Activated T-cell treated with anti-CD3 and anti-CD28 coated beads for 24 hours (primary cell): ENCODE measurements around the gene SSTR5.
"Not testable (repeated sequence)": the region's sequence is repeated elsewhere in the genome, so short reads cannot be mapped to it uniquely, and the experiment has no call there.

Experiments
- DNase-seq: peaks from one replicate; pipeline ENCODE4 v3.0.0-alpha.2; 2020; ENCODE audit warnings: low read depth

SSTR5 gene

DNA sequence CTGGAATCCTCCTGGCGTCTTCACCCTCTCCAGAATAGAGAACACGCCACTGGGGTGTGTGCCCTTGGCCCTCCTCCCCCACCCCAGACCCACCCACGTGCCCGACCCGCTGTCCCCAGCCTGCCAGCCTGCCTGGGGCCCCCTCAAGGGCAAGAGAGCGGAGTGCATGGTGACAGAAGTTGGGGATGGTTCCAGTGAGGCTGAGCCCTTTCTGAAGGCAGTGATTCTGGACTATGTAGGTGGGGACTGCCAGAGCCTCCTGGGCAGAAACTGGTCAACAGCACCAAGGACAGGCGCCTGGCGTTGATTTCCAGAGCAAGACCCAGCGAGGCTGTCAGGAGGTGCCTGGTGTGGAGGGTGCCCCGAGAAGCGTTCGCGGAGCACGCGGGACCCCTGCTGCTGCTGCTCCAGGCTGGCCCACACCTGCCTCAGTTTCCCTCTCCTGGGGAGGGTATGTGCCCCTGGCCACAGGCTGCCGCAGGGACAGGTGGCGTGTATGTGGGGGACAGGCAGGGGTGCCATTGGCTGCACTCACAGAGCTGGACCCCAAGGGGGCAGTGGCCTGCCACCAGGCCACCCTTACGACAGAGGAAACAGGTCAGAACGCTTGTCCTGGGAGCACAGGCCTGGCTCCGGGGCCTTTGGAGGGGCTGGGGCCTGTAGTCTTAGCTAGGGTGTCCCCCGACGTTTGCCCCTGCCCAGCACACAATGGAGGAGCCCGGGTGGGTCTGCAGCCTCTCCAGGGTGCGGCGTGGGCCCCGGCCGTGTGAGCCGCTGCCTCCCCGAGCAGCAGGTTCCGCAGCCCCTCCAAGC, 1.2 kb downstream of the SSTR5 start:
- DNase-seq: no peak

DNA sequence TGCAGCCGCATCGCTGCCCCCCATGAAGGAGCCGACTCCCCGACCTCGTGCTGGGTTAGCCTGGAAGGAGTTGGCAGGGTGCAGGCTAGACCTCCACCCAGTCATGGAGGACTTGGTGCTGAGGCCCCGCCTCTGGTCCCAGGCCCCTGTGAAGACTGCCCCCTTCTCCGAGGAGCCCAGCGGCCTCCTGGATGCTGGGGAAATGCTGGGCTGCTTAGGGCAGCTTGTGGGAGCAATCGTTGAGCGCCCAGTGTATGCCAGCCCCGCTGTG, 1.8 kb downstream of the SSTR5 start:
- DNase-seq: no peak

DNA sequence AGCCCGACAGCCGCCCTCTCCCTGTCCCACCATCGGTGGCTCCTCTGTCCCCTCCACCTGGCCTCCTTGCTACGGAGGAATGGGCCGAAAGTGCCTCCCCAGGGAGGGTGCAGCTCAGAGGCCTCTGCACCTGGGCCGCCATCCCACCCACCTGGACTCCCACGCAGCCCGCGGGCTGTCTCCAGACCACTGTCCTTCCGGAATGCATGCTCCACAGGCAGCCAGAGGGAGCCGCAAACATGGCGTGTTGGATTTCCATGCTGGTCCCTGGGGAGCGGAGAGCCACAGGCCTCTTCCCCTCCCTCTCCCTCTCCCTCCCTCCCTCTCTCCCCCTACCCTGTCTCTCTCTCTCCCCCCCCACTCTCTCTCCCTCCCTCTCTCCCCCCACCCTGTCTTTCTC, 3.0 kb downstream of the SSTR5 start:
- no peak for DNase-seq

DNA sequence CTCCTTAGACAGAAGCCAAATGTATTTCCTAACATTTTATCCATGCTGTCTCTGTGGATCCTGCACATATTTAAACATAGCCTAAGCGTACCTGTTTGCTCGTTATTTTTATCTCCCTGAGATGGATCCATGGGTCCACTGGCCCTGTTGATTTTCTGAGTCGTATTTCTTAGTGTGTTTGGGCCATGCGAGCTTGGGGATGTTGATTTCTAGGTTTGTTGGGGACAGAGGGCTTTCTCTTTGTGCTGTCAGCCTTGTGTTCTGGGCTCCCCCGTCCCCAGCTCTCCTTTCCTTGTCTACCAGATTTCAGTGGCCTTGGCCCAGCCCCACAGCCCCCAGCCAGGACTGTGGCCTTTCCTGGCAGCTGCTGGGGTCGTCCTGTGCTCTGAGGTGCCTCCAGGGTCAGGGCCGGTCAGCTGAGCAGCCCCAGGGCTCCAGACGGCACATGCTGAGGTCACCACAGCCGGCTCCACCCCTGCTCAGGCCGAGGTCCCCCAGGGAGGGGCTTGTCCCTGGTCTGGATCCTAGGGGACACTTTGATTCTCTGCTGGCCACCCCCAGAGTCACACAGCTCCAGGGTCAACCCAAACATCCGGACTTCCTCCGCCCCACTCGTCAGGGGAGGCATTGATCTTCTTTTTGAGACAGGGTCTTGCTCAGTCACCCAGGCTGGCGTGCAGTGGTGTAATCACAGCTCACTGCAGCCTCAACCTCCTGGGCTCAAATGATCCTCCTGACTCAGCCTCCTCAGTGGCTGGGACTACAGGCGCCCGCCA, 4.4 kb downstream of the SSTR5 start:
- no peak for DNase-seq

DNA sequence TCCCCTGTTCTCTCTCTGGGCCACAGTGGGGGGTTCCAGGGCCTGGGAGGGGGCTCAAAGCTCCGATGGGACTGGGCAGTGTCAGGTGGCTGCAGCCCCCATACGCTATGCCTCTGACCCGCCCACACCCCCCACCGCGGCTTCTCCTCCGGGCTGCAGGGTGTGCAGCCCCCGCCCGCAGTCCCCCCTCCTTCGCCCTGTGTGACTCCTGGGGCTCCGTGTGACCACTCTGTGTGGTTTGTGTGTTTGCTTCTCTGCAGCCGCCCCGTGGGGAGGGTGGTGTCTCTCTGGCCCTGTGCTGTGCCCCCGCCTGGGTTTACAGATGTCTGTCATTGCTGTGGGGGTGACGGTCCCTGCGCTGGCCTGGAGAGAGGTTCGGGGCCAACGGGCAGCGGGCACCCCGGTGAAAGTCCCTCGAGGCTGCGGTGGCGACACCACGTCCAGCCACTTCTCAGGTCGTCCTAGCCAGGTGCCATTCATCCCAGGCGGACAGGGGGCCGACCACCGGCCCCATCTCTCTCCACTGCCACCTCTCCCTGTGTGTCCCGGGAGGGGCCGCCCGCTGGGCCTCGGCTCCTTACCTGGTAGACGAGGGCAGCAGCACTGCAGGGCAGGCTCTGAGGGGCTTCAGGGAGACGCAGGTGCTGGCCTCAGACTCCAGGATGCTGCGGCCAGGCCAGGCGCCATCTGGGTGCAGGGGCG, 5.5 kb downstream of the SSTR5 start:
- no peak for DNase-seq

DNA sequence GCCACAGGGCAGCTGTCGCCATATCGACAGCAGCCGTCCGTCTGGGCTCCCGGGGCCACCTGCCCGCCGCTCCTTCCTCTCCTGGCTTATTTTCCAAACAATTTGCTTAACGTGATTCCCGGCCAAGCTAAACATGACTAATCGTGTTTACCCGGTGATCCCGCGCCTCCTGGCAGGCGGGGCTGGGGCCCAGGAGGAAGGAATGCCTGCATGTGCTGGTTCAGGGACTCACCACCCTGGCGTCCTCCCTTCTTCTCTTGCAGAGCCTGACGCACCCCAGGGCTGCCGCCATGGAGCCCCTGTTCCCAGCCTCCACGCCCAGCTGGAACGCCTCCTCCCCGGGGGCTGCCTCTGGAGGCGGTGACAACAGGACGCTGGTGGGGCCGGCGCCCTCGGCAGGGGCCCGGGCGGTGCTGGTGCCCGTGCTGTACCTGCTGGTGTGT, 6.1 kb downstream of the SSTR5 start:
- DNase-seq: no peak

DNA sequence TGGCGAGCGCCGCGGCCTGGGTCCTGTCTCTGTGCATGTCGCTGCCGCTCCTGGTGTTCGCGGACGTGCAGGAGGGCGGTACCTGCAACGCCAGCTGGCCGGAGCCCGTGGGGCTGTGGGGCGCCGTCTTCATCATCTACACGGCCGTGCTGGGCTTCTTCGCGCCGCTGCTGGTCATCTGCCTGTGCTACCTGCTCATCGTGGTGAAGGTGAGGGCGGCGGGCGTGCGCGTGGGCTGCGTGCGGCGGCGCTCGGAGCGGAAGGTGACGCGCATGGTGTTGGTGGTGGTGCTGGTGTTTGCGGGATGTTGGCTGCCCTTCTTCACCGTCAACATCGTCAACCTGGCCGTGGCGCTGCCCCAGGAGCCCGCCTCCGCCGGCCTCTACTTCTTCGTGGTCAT, 6.8 kb downstream of the SSTR5 start:
- DNase-seq: no peak

DNA sequence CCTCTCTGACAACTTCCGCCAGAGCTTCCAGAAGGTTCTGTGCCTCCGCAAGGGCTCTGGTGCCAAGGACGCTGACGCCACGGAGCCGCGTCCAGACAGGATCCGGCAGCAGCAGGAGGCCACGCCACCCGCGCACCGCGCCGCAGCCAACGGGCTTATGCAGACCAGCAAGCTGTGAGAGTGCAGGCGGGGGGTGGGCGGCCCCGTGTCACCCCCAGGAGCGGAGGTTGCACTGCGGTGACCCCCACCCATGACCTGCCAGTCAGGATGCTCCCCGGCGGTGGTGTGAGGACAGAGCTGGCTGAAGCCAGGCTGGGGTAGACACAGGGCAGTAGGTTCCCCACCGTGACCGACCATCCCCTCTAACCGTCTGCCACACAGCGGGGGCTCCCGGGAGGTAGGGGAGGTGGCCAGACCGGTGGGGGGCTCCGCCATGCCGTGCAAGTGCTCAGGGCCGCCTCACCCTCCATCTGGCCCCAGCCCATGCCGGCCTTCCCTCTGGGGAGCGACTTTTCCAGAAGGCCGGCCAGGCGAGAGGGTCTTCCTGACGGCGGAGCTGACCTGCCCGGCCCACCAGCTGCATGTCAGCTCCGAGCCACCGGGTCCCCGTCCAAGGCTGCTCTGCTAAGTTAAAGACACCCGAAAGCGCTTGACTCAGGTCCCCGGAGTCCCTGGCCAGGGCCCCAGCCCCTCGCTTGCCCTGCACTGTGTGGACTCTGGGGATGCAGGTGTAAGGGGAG, 7.4 kb downstream of the SSTR5 start:
- no peak for DNase-seq

DNA sequence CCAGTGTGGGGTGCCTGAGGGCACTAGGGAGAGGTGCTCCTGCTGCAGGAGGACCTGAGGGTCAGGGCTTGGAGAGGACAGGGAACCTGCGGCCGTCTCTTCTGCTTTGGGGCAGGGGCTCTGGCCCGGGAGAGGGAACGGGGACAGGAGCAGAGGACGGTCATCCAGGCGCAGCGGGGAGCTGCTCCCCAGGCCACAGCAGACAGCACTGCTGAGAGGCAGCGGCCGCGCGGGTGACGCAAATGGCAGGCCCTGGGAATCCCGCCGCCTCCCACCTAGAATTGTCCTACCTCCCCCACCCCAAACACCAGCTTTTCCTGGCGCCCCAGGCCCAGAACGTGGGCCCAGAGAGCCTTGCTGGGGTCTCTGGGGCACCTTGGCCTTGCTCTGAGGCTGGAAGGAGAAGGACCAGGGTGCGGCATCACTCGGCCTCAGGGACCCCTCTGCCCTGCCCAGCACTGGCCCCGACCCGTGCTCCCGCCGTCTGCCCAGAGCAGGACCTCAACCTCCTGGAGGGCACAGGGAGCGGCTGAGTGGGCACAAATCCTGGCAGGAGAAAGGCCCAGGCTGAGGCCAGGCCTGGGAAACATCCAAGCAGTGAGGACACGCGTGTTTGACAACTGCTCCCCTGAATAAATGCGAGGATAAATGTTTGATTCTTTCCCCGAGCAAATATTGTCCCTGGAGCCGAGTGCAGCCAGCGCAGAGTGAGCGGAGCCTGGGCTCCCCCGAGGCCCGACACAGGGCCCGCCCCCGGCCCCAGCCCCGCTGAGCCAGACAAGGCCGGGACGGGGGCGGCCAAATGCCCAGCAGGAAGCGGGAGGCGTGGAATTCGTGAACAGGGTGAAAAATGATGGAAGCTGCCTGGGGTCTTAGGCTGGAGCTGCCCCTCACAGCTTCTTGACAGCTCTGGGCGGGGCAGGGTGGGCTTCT, 8.5 kb downstream of the SSTR5 start:
- no peak for DNase-seq

DNA sequence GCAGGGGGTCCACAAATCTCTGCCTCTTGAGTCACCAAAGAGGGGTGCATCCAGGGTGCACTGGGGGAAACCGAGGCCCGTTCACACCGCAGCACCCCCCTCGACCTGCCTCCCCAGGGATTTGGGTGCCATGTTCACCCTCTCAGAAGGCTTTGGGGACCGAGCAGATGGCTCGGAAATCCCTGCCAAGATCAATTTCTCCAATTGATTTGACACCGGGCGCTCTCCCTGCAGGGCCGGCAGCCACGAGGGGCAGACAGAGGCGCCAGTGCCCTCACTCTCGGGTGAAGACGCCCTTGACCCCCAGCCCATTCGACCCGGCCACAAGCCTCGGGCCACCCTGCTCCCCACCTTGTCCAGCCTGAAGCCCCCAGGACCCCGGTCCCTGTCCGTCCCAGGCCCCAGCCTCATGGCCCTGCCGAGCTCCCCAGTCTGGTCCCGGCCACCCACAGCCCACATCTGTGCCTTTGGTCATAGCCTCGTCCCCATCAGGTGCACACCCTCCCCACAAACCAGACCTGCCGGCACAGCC, 9.3 kb downstream of the SSTR5 start:
- no peak for DNase-seq

DNA sequence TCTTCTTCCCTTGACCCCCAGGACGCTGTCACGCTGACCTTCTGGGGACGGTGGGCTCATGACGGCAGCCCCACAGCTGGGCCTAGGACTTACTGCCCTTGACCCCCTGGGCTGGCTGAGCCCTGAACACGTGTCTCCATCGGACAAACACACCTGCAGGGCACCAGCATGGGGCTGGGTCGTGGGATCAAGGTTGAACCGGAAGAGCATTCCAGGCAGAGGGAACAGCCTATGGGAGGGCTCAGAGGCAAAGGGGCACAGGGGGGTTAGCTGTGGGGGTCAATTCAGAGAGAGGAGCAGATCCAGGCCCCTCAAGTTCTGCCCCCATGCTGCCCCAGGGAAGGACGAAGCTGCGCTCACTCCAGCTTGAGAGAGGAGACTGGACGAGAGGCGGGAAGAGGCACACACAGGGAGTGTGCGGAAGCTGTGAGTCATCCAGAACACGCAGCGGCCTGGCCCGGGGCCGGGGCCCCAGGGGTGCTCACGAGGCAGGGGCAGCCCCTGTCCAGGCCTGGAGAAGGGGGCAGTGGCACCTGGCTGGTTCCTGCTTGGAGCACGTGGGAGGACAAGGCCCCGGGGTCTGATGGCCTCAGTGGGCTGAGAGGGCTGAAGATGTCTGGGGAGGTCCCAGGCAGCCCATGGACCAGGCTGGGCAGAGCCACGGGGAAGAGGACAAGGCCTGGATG, 9.9 kb downstream of the SSTR5 start:
- no peak for DNase-seq

DNA sequence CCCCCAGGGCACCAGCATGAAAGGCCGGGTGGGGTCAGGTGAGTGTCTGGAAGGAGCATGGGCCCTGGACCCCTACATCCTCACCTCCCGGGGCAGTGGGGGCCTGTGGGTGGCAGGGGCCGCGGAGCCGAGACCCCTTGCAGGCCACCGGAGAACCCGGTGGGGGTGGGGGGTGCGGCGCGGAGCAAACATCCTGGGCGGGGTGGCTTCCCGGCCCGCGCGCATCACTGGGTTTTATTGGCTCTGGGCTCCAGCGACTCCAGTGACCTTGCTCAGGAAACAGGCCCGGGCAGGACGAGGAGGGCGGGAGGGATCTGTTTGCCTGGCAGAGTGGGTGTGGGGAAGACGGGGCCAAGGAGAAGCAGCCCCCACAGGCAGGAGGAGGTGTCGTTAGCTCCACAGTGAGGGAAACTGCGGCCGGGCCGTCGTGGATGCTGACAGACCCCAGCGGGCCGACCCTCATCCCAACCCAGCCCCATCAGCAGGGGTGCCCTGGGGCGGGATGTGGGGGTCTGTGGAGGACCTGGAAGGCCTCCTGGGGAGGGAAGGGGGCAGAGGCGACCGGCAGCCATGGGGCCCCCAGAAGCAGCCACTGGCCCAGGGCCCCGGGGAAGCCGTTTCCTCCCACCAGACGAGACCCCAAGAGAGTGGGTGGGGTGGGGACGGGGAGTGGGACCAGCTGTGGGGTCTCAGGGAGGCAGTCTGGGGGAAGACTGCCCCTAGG, 10.6 kb downstream of the SSTR5 start:
- DNase-seq: no peak

DNA sequence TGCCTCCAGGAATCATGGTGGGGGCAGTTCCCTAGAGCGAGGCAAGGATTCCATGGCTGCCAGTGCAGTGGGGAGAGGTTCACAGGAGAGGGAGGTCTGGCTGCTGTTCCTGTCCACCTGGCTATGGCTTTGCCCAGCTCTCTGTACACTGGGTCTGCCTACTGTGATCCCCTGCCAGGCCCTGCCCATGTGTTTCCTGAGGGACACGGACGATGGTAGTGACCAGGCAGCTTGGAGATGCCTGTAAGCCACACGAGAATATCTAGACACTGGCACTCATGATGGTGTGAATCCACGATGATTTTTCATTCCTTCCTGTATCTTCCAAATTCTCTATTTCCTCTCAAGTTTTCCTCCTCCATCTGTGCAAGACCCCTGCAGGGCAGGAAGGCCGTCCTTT, 12.4 kb downstream of the SSTR5 start:
- DNase-seq: no peak

DNA sequence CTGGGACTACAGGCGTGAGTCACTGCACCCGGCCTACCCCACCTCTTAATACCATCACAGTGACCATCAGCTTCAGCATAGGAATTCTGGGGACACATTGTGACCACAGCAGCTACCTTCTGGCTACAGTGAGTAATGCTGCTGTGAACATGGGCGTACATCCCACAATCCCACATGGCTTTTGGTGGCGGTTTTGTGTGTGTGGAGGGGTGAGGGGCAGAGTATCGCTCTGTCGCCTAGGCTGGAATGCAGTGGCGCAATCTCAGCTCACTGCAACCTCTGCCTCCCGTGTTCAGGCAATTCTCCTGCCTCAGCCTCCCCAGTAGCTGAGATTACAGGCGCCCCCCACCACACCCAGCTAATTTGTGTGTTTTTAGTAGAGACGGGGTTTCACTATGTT, 13.9 kb downstream of the SSTR5 start:
- DNase-seq: not testable (repeated sequence)

DNA sequence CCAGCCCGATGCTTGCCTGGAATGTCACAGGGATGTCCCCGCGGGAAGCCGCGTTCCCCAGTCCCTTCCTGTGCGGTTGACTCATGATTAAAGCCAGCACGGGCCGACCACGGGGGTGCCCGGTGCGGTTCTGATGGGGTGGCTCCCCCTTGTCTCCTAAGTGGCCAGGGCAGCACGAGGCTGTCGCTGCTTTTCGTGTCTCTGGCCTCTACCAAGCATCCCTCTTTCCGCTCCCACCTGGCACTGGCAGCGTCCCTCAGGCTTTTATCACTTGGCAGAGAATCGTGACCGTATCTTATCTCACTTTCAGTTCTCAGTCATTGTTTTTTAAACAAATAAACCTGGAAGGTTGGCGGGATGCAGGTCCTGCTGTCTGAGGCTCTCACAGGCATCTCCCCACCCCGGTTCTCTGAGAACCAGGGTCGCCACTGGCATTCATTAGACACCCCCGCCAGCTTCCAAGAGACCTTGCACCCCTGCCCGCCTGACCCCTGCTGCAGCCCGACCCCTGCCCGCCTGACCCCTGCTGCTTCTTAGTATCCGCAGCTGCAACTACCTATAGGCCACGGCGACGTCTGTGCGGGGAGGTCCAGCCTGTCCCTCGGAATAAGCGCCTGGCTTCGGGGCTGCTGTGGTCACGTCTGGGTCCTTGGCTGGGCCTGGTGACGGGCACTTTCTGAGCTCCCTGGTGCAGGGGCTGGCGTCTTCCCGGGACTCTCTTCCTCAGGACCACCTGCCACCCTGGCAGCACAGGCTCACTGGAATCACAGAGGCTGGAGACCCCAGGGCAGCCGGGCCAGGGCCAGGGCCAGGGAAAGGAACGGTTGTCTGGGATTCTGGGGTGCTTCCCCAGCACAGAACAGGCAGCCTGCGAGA, 16.0 kb downstream of the SSTR5 start:
- no peak for DNase-seq

DNA sequence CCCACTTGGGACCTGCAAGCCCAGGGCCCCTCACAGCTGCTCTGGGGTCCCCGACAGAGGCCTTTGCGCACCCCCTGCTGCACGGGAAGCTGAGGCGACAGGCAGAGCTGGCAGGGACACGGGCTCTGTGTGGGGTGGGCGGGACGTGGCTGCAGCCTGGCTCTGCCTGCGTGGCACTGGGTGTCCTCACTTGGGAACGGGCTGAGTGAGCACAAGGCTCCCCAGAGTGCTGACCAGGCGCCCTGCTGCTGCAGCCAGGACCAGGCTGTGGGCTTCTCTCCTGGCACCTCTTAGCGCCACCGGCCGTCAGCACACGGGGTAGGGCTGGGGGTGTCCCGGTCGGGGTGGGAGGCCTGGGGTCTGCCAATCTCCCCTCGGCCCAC, 16.9 kb downstream of the SSTR5 start:
- DNase-seq: no peak

DNA sequence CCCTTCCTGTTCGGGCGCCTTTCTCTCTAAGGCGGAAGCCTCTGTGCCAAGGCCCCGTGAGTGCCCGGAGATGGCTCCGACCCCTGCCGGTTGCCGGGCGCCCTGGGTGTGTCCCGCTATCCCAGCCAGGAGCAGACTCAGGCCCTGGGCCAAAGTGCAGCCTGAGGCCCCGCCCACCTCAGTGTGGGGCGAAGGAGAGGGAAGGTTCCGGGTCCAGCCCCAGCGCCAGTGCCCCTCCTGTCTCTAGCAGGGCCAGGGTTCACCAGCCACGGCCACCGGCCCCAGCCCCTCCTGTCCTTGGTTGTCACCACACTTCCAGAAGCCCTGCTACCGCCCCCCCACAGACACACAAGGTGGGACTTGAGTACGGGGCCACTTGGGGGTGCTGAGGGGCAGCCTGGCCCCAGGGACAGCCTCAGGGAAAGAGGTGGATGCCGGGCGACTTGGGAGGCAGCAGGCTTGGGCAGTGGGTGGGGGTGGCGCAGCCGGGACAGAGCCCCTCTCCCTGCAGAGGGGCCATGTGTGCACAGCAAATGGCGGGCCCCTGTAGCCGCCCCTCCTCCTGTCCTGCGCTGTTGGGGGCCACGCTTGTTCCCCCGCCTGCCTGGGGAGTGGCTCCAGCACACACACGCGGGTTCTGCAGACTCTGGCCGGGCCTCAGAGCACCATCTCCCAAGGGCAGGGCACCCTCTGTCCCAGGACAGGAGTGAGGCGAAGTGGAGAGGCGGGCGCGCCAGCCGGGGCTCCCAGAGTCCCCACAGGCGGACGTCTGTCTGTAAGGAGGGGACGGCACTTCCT, 17.5 kb downstream of the SSTR5 start:
- DNase-seq: no peak
